ENCODE data around the gene GALNT16. TPM values are rescaled to one million over a fixed set of nuclear protein-coding genes. Genes with fewer than 3 reads are reported as not detected.

Gene GALNT16
- total RNA-seq, 1 donor from 2014 or later, result 4.1 TPM

DNA sequence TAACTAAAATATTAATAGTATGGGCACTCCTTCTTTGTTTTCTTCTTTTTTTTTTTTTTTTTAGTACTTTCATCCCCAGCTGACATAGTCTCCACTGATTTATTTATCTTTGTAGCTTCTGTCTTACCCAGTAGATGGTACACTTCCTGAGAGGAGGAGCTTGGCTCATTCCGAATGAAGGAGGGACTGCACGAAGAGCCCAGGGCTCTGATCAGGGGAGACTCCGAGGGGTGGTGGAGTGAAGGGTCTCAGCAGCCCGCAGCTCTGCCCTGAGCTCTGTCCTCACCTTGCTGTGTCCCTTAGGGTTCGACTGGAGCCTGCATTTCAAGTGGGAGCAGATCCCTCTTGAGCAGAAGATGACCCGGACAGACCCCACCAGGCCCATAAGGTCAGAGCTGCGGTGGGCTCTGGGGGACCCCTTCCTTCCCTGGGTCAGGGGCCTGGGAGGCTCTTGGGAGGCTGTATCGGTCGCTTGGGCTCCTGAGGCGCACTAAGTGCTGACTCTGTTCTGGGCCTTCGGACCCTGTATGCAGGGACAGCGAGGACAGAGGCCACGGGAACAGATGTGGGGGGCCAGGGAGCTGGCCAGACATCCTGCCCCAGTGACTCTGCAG lies 72.9 kb downstream of the GALNT16 start:
- DNase-seq (ENCODE audit: low spot score in 2 of 2), result no peak
- no peak for FAIRE-seq

DNA sequence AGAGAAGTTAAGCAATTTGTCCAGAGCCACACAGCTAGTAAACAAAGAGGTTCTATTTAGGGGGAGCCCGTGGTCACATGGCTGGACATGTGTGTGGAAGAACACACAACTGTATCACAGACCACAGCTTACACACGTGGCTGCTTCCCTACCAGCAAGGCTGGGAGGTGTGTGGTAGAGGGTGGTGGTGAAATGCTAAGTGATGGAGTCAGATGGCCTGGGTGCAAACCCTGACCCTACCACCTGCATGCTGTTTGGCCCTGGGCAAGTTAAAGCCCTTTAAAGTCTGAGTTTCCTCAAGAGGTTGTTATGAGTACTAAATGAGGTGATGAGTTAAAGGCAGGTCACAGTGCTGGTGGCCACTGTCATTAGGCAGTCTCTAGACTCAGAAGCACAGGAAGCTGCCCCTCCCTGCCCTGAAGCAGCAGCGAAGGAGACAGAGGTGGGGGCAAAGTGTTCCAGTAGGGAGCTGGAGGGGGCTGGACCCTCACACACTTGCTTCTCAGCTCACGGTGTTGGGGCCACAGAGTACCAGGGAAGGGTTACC lies 73.9 kb downstream of the GALNT16 start:
- FAIRE-seq (no peak), DNase-seq (ENCODE audit: low spot score in 2 of 2) (no peak)

DNA sequence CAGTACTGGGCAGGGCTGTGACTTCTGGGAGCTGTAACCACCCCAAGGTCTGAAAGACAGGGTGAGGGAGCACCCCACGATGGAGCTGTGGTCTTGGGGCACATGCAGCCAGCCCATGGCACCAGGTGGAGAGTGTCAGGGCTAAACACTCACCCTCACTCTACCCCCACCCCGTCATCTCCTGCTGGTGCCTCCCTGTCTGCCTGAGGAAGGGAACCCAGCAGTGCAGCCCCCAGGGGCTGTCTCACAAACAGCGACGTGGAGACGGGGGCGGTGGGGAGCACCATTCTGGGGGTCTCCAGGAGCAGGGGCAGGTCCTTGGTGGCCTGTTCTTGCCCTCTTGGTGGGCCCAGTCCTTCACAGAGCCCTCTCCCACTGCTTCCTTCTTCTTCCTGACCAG lies 74.6 kb downstream of the GALNT16 start:
- FAIRE-seq, result no peak
- DNase-seq (ENCODE audit: low spot score in 2 of 2), result no peak

DNA sequence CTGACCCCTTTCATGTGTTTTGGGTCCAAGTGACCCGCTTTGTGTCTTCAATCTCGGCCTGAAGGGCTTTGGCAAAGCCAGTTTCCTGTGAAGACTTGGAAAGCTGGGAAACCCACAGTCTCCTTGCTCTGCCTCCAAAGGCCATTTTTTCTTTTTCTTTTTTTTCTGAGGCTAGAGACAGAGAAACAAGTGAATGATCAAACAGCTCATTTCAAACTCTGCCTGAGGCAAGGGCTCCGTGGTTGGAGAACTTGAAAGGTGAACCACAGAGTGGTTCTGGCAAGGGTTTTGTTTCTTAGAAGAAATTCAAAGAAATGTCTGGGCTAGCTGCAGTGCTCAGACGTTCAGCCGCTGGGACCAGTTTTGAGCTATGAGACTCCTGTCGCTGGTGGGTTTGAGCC lies 75.4 kb downstream of the GALNT16 start:
- FAIRE-seq (no peak), DNase-seq (ENCODE audit: low spot score in 2 of 2) (no peak)

DNA sequence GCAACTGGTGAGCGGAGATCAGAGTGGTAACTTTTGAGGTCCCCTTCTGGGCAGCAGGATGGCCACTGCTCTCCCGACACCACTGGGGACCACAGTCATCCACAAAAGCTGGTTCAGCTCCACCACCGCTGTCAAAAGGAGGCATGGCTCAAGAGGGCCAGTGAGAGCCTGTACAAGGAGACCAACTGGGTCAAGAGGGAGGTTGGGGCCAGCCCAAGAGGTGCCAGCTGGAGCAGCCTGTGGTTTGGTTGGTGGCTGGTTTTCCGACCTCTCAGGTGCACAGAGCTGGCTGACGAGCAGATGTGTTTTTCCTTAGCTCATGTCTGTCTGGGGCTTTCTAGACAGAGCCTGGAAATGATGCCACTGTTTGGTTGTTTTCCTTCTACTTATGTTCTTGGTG lies 78.0 kb downstream of the GALNT16 start:
- DNase-seq (ENCODE audit: low spot score in 2 of 2) (no peak), FAIRE-seq (no peak)

DNA sequence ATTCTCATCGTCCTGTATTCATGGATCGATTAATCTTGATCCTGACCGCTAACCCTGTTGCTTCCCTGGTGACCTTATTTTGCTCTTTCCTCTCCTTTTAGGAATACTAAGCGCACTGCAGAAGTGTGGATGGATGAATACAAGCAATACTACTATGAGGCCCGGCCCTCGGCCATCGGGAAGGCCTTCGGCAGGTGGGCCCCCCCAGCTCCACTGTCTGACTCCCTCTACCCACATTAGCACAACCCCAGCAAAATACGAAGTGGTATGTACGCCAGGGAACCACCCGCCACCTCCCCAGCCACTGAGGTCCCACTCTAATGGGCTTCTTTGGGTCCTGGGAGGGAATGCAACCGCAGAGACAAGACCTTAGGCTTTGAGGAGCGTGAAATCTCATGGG lies 79.5 kb downstream of the GALNT16 start:
- no peak for FAIRE-seq
- DNase-seq (ENCODE audit: low spot score in 2 of 2), result no peak

DNA sequence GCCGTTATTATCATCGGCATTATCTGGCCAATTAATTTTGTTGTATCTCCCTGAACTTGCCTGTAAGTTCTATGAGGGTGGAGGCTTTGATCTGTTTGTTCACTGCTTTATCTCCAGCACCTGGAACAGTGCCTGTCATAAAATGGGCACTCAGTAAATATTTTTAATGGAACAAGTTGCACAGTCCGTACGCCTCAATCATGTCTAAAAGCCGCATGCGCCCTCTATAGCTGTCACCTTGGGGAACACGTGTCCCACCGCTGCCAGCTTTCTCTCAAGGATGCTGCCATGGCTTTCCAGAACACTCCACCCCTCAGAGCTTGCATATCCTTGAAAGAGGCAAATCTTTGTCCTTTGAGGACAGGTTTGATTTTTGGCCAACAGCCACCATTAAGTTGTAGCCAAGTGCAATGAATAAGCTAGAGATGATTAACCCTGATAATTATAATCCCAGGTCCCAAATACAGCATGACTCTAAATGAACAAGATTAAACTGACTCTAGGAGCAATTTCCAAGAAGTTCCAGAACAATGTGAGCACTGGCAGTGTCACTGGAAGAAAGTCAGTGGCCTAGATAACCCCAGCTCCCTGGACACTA lies 83.1 kb downstream of the GALNT16 start:
- DNase-seq (ENCODE audit: low spot score in 2 of 2) (no peak), FAIRE-seq (no peak)

DNA sequence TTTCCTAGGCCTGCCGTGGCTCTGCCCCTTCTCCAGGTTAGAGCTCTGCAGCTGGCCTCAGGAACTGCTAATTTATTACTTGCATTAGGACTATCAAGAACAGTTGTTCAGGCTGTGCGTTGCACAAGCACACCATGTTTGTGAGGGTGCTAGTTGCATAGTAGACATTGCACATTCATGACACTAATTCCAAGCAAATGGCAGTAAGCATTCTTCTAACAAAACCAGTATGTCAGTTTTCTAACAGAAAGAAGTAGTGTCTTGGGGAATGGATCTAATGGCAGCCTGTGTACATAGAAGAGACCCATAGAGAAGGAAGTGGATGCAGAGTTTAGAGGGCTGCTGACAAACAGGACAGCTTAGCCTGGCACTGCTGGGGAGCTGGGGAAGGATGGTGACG lies 84.2 kb downstream of the GALNT16 start:
- FAIRE-seq (no peak), DNase-seq (ENCODE audit: low spot score in 2 of 2) (no peak)

DNA sequence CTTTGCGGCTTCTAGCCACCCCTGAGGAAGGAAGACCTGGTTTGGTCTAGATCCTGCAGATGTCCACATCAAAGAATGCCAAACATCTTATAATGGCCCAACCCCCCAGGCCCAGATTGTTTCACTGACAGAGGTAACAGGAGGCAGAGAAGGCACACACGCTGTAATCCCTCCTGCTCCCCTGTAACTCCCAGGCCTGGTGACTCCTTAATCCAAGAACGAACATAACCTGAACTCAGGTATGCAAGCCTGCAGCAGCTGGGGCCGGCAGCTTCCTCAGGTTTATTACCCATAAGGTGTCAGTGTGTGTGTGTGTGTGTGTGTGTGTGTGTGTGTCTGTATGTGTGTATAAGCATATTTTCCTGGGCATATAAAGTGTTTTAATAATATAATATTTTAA lies 85.4 kb downstream of the GALNT16 start:
- DNase-seq (ENCODE audit: low spot score in 2 of 2) (no peak), FAIRE-seq (no peak)

DNA sequence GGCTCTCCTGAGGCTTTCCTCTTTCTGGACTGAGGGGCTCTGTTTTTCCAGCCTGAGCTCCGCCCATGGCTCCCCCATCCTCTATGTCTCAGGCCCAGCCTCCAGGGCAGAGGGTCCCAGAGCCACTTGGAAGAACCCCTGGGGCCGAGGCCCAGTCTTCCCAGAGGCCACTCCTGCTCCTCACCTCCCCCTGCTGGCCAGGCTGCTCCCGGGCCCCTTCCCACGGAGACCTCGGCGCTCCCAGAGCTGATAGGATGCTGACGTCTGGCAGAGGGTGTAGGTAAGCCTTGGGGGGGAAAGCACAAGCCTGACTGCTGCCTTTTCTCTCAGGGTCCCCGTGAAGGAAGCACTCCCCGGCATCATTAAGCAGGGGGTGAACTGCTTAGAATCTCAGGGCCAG lies 86.8 kb downstream of the GALNT16 start:
- FAIRE-seq (no peak), DNase-seq (ENCODE audit: low spot score in 2 of 2) (no peak)

DNA sequence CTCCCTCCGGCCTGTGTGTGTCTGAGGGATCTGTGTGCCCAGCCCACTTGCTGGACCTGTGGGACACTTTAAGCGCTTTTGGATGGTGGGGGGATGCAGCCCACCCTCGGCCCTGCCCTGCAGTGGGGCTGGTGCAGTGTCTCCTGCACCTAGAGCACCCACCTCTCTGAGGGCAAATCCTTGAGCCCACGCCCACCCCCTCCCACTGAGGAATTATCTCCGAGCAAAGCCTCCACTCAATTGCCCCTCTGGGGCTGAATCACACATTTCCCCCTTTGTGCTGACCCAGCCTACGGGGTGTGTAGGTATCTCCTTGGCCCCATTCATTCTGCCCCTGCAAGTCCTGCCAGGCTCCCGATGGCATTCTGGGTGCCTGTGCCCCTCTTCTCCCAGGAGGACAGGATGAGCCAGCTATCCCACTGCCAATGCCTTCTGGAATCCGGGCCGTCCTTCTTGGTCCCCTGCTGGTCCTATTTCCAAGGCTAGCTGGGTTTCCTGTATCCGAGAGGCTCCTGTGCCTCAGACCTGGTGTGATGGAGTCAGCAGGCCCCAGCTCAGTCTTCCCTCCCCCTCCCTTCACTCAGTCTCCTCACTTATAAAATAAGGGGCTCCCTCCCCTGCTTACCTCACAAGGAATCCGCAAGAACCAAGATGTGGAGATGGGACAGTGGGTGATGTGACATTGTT lies 89.3 kb downstream of the GALNT16 start:
- FAIRE-seq (no peak), DNase-seq (ENCODE audit: low spot score in 2 of 2) (no peak)

DNA sequence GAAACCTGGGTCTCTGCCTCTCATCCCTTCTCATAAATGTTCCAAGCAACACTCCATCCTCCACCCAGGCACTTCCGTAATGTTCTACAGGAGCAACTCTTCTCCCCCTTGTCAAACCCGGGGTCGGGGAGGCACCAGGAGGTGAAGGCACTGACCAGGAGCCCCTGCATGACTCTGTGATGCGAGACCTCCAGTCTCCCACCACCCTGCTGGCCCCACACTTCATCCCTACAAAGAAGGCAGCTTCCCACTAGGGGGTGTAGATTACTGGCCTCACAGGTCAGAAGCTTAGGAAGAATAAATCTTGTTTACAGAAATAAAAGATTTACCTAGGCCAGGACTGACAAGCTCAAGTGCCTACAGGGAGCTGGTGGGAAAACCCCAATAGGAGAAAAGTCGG lies 90.9 kb downstream of the GALNT16 start:
- DNase-seq (ENCODE audit: low spot score in 2 of 2) (no peak), FAIRE-seq (no peak)

DNA sequence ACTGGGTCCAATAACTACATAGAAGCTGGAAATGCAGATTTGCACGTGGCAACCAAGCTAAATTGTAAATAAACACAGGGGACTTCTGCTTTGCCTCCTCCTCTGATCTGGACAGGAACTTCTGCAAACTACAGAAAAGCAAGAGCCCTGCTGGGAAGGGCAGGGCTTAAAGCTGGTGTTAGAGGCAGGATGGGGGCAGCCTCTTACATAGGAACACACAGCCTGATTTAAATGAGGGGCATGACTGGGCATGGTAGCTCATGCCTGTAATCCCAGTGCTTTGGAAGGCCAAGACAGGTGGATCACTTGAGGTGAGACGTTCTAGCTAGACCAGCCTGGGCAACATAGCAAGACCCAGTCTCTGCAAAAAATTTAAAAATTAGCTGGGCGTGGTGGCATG lies 91.4 kb downstream of the GALNT16 start:
- DNase-seq (ENCODE audit: low spot score in 2 of 2) (no peak), FAIRE-seq (no peak)

DNA sequence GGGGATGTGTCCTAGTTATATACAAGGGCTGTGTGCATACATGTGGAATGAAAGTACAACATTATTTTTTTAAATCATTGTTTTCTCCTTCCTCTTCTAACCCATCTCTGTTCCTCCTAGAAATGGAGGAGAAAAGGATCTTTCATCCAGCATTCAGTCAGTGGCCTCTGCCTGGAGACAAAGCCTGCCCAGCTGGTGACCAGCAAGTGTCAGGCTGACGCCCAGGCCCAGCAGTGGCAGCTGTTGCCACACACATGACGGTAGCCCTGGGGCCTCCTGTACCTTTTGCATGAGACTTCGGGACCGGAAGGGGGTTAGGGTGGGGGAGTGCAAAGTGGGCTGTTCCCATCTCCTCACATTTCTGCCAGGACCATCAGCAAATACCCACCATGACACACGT lies 92.0 kb downstream of the GALNT16 start:
- no peak for FAIRE-seq
- DNase-seq (ENCODE audit: low spot score in 2 of 2), result no peak

DNA sequence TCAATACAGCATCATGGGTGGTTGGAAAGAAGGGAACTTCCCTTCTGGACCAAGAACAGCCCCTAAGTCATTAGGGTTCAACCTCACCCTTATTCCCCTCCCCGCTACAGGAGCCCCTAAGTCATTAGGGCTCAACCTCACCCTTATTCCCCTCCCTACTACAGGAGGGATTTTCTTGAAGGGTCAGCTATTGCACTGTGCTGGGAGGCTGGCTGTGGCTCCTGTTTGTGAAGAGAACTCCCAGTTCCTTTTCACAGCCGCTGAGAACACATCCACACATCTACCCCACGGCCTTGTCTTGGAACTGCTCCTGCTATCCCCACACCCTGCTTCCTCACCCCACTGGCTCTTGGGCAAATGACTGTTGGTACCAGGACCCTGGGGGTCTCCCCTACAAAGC lies 93.2 kb downstream of the GALNT16 start:
- DNase-seq (ENCODE audit: low spot score in 2 of 2) (no peak), FAIRE-seq (no peak)

DNA sequence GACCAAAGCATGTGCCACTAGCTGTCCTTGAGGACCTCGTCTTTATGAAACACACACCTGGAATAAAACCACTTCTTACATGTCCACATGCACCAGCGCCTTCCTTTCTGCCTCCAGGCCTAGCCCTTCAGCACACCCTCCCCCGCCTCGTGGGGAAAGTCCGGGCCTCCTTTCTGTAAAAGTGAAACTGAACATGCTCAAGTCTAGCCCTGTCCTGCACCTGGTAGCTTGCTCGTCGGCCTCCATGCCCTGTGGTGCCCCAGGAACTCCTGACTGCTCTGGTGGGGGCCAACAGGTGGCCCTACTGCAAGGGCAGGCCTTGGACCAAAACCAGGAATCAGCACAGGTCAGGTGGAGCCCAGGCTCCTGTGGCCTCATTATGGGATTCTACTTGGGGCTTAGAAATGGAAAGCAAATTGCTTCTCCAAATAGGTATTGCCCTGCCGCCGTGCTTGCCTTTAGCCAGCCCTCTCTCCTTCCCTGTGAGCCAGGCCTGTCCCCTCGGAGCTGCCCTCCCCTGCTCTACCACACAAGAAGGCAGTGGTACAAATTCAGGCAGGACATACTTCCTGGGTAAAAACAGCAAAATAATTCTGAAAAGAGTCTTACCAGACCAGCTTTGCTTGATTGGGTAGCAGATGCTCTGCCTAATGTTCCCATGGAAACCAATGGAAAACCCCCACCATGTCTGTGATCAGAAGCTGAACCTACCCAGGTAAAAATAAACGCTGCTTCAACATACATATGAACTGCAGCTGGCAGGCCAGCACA lies 94.6 kb downstream of the GALNT16 start:
- DNase-seq (ENCODE audit: low spot score in 2 of 2) (no peak), FAIRE-seq (no peak)

DNA sequence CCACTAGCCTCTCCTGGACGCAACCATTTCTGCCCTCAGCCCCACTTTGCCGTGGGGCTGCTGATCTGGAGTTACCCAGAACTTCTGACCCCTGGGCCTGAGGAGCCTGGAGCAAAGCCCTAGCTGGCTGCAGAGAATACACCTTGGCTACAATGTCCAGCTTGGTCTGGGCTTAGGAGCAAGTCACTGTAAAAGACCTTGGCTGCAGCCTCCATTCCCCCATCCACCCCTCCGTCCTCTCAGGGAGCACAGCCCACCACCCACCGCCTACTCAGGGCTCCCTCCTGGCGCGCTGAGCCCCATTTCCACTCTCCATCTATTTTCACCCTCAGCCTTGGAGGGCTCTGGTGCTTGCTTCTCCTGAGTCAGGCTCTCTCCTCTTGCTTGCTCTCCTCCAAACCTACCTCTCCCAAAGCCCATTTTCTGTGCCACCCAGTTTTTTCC lies 95.2 kb downstream of the GALNT16 start:
- DNase-seq (ENCODE audit: low spot score in 2 of 2) (no peak), FAIRE-seq (no peak)

DNA sequence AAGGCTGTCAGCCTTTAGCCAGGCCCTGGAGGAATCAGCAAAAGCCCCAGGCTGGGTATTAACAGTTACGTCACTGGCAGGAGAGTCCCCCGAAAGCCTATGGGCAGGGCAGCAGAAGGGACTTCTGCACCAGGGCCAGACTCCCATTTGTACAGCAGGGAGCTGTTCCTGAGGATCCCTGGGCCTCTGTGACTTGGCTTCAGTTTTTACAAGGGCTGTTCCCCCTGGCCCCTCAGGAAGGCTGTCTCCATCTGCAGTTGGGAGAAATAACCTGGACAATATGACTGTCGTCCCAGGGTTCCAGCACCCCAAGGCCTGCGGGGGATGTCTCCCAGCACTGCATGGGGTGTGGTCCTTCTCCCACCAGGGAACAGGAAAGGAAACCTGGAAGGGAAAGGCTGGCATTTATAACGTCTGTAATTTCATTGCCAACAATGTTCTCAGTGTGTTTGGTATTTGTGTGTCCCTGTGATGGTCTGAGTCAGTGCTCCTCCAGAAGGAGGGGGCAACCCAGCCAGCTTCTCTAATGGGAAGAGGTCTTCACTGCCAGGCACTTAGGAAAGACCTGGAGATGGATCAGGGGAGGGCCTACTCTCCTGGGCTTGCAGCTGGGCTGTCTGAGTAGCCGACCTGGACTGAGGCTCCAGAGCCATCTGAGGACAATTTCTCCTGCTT lies 95.8 kb downstream of the GALNT16 start:
- no peak for DNase-seq (ENCODE audit: low spot score in 2 of 2)
- no peak for FAIRE-seq

DNA sequence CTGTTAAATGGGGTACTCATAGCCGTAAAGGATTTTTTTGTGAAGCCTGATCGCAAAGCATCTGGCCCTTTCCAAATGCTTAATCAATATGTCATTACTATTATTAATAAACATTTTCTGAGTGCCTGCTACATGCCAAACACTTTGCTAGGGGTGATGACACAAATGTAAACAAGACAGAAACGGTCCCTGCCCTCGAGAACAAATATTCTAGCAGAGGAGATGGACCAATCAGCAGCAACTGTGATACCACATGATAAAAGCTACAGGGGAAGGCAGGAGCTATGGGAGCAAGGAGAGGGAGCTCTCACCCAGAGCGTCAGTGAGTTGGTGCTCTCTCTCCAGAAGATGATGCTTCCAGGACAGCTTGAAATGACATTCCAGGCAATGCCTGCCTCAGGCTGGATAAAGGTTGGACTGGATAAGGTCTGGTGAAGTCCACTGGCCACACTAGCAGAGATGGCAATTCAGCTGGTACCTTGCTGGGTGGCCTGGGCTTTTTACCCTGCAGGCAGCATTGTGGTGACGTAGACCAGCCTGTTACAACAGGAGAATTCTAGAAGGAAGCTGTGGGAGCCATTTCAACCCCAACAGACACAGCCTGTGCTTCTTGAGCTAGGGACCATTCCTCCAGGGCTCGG lies 97.1 kb downstream of the GALNT16 start:
- FAIRE-seq (no peak), DNase-seq (ENCODE audit: low spot score in 2 of 2) (no peak)

DNA sequence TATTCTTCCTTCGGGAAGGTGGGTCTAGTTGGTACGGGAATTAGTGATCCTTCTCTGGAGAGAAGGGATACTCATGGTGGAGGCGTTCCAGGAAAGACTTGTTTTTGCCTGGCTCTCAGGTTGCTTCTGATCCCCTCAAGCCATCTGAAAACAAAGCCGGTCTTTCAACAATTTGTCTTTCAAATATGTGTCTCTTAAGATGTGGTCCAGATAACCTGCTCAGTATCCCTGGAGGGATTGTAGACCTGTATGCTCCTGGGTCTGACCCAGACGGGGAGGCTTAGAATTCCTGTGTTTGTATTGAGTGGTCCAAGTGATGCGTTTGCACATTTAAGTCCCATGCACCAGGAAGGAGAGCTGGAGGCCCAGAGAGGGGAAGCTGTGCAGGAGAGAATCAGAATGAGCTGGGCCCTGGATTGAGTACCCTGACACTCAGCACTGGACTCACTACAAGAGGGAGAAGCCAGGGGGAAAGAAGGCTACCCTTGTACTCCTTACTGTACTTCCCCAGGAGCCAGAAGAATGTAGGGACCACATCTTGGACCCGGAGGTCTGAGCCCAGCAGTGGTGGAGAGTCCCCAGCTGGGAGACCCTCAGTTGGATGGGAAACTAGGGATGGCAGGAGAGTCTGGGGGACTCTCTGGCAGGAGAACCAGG lies 97.7 kb downstream of the GALNT16 start:
- DNase-seq (ENCODE audit: low spot score in 2 of 2) (no peak), FAIRE-seq (no peak)

All from frontal cortex (tissue), 4 donors.